ENCODE results near the gene TMEM126A.

DNA sequence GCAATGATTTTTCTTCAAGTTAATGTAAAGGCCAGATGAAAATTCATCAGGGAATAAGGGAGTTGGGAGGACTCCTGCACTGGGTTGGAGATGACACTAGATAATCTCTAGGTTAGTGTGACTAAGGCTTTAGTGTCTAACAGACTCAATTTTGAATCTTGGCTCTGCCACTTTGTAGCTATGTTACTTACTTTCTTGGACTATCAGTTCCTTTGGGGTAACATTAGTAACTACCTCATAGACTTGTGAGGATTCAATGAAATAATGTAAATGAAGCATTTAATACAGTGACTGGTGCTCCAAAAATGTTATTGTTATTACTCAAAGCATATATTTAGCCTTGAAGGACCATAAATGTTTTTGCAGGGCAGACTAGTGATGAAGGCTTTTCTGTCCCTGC, 47.8 kb downstream of the TMEM126A start:
- TF ChIP-seq, protein P1, sequence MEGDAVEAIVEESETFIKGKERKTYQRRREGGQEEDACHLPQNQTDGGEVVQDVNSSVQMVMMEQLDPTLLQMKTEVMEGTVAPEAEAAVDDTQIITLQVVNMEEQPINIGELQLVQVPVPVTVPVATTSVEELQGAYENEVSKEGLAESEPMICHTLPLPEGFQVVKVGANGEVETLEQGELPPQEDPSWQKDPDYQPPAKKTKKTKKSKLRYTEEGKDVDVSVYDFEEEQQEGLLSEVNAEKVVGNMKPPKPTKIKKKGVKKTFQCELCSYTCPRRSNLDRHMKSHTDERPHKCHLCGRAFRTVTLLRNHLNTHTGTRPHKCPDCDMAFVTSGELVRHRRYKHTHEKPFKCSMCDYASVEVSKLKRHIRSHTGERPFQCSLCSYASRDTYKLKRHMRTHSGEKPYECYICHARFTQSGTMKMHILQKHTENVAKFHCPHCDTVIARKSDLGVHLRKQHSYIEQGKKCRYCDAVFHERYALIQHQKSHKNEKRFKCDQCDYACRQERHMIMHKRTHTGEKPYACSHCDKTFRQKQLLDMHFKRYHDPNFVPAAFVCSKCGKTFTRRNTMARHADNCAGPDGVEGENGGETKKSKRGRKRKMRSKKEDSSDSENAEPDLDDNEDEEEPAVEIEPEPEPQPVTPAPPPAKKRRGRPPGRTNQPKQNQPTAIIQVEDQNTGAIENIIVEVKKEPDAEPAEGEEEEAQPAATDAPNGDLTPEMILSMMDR (IDR thresholded peaks at IDR 0.05): no peak
- TF ChIP-seq POLR2A (IDR thresholded peaks at IDR 0.05) (no peak), POLR2AphosphoS5 (IDR thresholded peaks at IDR 0.05) (no peak)
